SK-N-SH treated with all-trans-retinoic acid at 6 μM for 48 hours (cell line): ENCODE data around the gene ALOX5.

Source experiments
- CREB5 ChIP-seq: fragments of 250-450 bp; sonication (Bioruptor Pico); IDR thresholded peaks from 2 replicates; pipeline ENCODE4 v1.5.1; 2020; ENCODE audit warnings: low read depth, mild to moderate bottlenecking, moderate library complexity
- CSDC2 ChIP-seq: fragments of 250-450 bp; sonication (Bioruptor Pico); IDR thresholded peaks from 2 replicates; pipeline ENCODE4 v1.5.0; 2020; ENCODE audit warnings: mild to moderate bottlenecking, moderate library complexity
- ISL1 ChIP-seq: fragments of 250-450 bp; sonication (Bioruptor Pico); IDR thresholded peaks from 2 replicates; pipeline ENCODE4 v2.1.2; 2022; ENCODE audit warnings: mild to moderate bottlenecking, moderate library complexity
- PATZ1 ChIP-seq: fragments of 250-450 bp; sonication (Bioruptor Pico); IDR thresholded peaks from 2 replicates; pipeline ENCODE4 v1.8.0; 2020; ENCODE audit warnings: mild to moderate bottlenecking, moderate library complexity, borderline replicate concordance
- PPARA ChIP-seq: fragments of 250-450 bp; sonication (Bioruptor Pico); IDR thresholded peaks from 2 replicates; pipeline ENCODE4 v1.5.0; 2020; ENCODE audit warnings: mild to moderate bottlenecking, borderline replicate concordance
- ZFP30 ChIP-seq: fragments of 450-650 bp; formaldehyde crosslinking; IDR thresholded peaks from 2 replicates; pipeline ENCODE4 v1.5.0; 2022; ENCODE audit warnings: mild to moderate bottlenecking, moderate library complexity
- ZNF70 ChIP-seq: fragments of 450-650 bp; formaldehyde crosslinking; IDR thresholded peaks from 2 replicates; pipeline ENCODE4 v1.5.0; 2020; ENCODE audit warnings: mild to moderate bottlenecking, moderate library complexity
- ZNF8 ChIP-seq: fragments of 450-650 bp; formaldehyde crosslinking; IDR thresholded peaks from 2 replicates; pipeline ENCODE4 v1.5.0; 2020; ENCODE audit warnings: mild to moderate bottlenecking, moderate library complexity

- TF ChIP-seq ZNF70 (no peak), PATZ1 (CRISPR knock-in tag) (no peak), PPARA (CRISPR knock-in tag) (no peak), CREB5 (CRISPR knock-in tag) (no peak), ZFP30 (no peak), ISL1 (CRISPR knock-in tag) (no peak), ZNF8 (CRISPR knock-in tag) (no peak), CSDC2 (CRISPR knock-in tag) (no peak)
Measured at GRCh38 chr10:45386657-45387056, 12.6 kb downstream of the ALOX5 start.
